BJ (cell line): ENCODE data around the gene FGGY. TPM values are rescaled to one million over a fixed set of nuclear protein-coding genes. Genes with fewer than 3 reads are reported as not detected.

Source experiments
- CTCF ChIA-PET: fragments of 350-600 bp; formaldehyde crosslinking; extraction: SDS; loops from one replicate; lab custom pipeline; 2021; ENCODE audit warnings: antibody characterized with exemption, inconsistent platforms; lab: Yijun Ruan, JAX
- POLR2A ChIA-PET: fragments of 300-600 bp; sonication (Branson Sonifier 250); formaldehyde crosslinking; extraction: SDS; loops from one replicate; lab custom pipeline; 2021; ENCODE audit warnings: antibody characterized with exemption; lab: Charles Lee
- DNase-seq: peaks from one replicate; pipeline ENCODE4 v3.0.0-alpha.2; 2011; ENCODE audit warnings: low read depth
- H3K27me3 ChIP-seq: 2 replicates; pipeline ENCODE4 v1.6.0; 2011; ENCODE audit warnings: low read length; ENCODE audit not compliant: control insufficient read depth, insufficient read depth
- H3K36me3 ChIP-seq: 2 replicates; pipeline ENCODE4 v1.5.1; 2011; ENCODE audit warnings: low read length; ENCODE audit not compliant: control insufficient read depth, insufficient read depth
- H3K4me3 ChIP-seq: 2 replicates; pipeline ENCODE4 v1.5.1; 2011; ENCODE audit warnings: low read depth, mild to moderate bottlenecking, control low read depth, low read length
- polyA plus RNA-seq: library from polyadenylated mRNA; depleted of rRNA; stranded (reverse); fragments of >200 nt; gene quantifications from 2 replicates; pipeline ENCODE4 v1.2.3, GENCODE V29; 2011
- TF ChIP-seq, protein P1 (sequence below): IDR thresholded peaks from 2 replicates; pipeline ENCODE4 v1.5.1; 2011; ENCODE audit warnings: low read depth, mild to moderate bottlenecking, control low read depth, inconsistent platforms, low read length, moderate library complexity; ENCODE audit not compliant: insufficient read depth

FGGY gene
- polyA plus RNA-seq, 1 experiment: 9.9 TPM

DNA sequence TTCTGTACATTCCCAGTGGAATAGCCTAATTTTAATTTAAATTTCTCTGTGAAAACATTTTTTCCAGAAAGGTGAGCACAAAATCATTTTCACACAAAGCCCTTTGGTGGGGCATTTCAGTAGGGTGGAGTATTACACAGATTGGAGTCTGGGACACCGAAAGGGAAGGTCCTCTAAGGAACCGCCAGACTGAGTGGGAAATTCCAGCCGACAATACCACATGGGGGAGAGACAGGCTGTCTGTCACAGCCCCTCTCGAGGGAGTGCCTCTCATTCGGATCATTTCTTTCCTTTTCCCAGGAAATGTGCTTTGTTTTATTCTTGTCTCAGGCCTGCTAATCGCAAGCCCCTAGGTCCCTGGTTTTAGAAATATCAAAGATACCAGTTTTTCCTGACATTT is 367.3 kb downstream of the FGGY start:
- no peak for DNase-seq
- H3K36me3 ChIP-seq: no peaks in the 10 kb centered on the region
- TF ChIP-seq, protein P1, sequence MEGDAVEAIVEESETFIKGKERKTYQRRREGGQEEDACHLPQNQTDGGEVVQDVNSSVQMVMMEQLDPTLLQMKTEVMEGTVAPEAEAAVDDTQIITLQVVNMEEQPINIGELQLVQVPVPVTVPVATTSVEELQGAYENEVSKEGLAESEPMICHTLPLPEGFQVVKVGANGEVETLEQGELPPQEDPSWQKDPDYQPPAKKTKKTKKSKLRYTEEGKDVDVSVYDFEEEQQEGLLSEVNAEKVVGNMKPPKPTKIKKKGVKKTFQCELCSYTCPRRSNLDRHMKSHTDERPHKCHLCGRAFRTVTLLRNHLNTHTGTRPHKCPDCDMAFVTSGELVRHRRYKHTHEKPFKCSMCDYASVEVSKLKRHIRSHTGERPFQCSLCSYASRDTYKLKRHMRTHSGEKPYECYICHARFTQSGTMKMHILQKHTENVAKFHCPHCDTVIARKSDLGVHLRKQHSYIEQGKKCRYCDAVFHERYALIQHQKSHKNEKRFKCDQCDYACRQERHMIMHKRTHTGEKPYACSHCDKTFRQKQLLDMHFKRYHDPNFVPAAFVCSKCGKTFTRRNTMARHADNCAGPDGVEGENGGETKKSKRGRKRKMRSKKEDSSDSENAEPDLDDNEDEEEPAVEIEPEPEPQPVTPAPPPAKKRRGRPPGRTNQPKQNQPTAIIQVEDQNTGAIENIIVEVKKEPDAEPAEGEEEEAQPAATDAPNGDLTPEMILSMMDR: no peak
- ChIA-PET POLR2A (no interaction called here), CTCF (interaction anchor here (0.7 kb wide), 1 partner anchor 323 kb away, joined by 5 read pairs; no protein-coding TSS in a partner anchor)
- H3K27me3 ChIP-seq: no peaks in the 10 kb centered on the region
- H3K4me3 ChIP-seq: no peak overlapping the region

DNA sequence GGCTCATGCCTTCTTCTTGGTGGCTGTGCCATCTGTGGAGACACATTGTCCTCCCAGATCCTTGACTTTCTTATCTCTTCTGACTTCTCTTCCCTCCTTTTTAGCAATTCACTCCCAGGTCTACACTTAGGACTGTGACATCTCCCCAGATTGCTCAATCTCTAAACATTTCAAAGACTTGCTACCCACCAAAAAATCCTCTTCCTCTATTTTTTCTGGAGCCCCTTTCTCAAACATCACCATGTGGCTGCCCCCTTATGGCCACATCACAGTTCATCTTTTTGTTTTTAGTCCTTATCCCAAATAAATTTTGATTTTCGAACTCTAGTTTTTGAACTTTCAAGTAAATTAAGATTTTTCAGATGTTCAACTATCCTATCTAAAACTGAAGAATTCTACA is 369.2 kb downstream of the FGGY start:
- ChIA-PET POLR2A (no interaction called here), CTCF (no interaction called here)
- Histone ChIP-seq H3K27me3 (no peaks in the 10 kb centered on the region), H3K4me3 (no peak overlapping the region), H3K36me3 (no peaks in the 10 kb centered on the region)
- TF ChIP-seq, protein P1: 0 out of 2 replicates have a peak, but pooled peaks have one; percentile 5
- DNase-seq: no peak

DNA sequence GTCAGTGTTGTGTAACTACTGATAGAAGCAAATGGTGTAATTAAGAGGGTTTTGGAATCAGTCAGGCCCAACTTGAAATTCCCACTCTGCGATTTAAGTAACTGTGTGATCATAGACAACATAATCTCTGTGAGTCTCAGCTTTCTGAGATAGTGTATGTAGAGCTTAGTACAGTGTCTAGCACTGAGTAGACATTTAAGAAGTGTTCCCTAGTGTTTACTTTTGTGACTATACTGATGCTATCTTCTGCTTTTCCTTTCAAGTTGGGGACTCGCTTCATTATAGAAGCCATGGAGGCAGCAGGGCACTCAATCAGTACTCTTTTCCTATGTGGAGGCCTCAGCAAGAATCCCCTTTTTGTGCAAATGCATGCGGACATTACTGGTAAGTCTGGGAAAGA is 370.1 kb downstream of the FGGY start:
- Histone ChIP-seq H3K4me3 (no peak overlapping the region), H3K36me3 (no peaks in the 10 kb centered on the region), H3K27me3 (no peaks in the 10 kb centered on the region)
- TF ChIP-seq, protein P1: no peak
- CTCF ChIA-PET: no interaction called here
- POLR2A ChIA-PET: no interaction called here
- DNase-seq: no peak

DNA sequence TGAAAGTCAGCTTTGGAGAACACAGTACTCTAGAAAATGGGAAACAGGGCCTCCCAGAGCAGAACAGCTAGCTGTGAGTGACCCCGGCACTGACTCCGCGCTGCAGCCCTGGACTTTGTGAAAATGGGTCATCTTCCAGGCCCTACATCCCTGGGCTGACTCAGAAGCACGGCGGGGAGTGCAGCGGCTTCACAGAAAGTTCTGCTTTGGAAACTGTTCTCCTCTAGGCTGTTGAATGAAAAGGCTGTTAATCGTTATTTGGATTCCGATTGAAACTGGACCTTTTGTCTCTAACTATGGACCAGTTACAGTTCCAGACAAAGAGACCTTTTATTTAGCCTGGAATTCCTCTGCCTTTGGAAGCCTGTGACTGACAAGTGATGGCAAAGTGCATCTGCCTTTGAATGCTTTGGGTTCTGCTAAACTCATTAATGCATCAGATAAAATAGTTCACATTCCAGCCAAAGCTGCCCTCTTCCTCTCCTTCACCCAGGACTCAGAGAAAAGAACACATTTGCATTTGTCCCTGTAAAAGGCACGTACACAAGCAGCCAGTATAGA is 372.9 kb downstream of the FGGY start:
- POLR2A ChIA-PET: interaction anchor here (0.5 kb wide), 1 partner anchor 390 kb away, joined by 3 read pairs; no protein-coding TSS in a partner anchor

DNA sequence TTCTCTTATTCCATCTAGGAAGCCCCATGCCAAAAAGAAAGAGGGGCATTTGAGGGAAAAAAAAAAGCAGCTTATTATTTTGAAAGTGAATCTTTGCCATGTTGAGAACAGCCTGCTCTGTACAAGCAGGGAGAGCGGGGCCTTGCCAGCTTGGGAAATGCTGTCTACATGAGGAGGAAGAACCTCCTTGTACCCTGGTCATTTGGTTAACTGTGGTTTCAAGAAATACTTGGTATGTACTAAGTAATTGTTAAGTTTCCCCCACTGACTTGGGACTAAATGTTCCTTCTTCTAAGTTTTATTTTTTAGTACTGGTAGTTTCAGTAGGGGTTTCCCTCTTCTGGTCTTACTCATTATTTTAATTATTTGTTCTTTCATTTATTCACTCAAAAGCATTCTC is 373.8 kb downstream of the FGGY start:
- no peaks in the 10 kb centered on the region for H3K27me3 ChIP-seq
- TF ChIP-seq, protein P1: no peak
- ChIA-PET CTCF (no interaction called here), POLR2A (no interaction called here)
- no peaks in the 10 kb centered on the region for H3K36me3 ChIP-seq
- H3K4me3 ChIP-seq: no peak overlapping the region
- DNase-seq: no peak

More for the DNA sequence above, 372.9 kb downstream of the FGGY start:
- DNase-seq: no peak
- CTCF ChIA-PET: interaction anchor here (0.9 kb wide), 1 partner anchor 101 kb away, joined by 3 read pairs; no protein-coding TSS in a partner anchor
- TF ChIP-seq, protein P1: no peak
- Histone ChIP-seq H3K4me3 (no peak overlapping the region), H3K36me3 (no peaks in the 10 kb centered on the region), H3K27me3 (no peaks in the 10 kb centered on the region)
